Right ventricle myocardium inferior (tissue), 1 donor: ENCODE data around the gene C19orf81. TPM values are rescaled to one million over a fixed set of nuclear protein-coding genes. Genes with fewer than 3 reads are reported as not detected.

Experiments
- ATAC-seq: fragments of 200-7000 bp; cut with Tn5 transposase; one replicate; pipeline ENCODE4 v1.9.1; 2020; ENCODE audit warnings: mild to moderate bottlenecking, moderate library complexity
- DNase-seq: peaks from one replicate; pipeline ENCODE4 v3.0.0; 2021; ENCODE audit errors: missing footprints
- intact Hi-C: fragments of 100-400 bp; cut with DNase I; formaldehyde crosslinking; loops from one replicate; pipeline ENCODE4 v1.11.0; 2022
- total RNA-seq: library from RNA; stranded (reverse); fragmentation: NEBNext Ultra II Directional; extraction: Animal tissue kit (Norgen Biotek cat#: 25700); gene quantifications from one replicate; pipeline ENCODE4 v1.2.1, GENCODE V29; 2021
- donor health status: DM: no; HTN: yes; CAD: no; lungs with severe emphysema.

The C19orf81 gene
- total RNA-seq, 1 donor from 2014 or later: 2.5 TPM

DNA sequence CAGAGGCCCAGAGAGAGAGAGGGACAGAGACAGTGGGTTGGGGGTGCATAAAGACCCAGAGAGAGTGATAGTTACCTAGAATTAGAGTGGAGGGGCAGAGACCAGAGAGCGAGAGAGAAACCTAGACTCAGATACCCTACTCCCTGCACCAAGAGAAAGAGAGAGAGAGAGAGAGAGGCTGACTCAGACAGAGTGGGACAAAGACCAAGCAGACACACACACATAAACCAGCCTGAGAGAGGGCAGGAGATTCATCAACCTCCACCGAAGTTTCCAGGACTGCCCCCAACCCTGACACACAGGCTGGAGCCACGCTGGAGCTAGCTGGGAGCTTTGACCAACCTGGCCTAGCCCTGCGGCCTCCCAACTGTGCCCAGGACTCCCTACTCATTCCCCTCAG is 22.4 kb upstream of the C19orf81 start:
- ATAC-seq (no peak), DNase-seq (no peak)
- intact Hi-C loops: no loop called here

GRCh38 chr19:50628146-50628545 is 21.1 kb upstream of the C19orf81 start:
- no peak for ATAC-seq
- no peak for DNase-seq
- intact Hi-C loops: no loop called here

DNA sequence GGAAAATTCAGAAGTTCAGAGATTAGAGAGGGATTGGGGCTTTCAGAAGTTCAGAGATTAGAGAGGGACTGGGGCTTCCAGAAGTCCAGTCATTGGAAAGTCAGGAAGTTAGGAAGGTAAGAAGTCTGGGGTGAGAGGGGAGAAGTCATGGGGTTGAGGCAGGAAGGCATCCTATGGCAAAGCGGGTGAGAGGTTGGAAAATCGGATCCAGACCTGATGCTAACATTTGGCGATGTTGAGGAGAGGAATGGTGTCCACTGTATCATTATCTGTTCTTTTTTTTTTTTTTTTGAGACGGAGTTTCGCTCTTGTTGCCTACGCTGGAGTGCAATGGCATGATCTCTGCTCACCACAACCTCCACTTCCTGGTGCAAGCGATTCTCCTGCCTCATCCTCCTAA is 20.7 kb upstream of the C19orf81 start:
- intact Hi-C loops: no loop called here
- DNase-seq (no peak), ATAC-seq (no peak)

GRCh38 chr19:50629194-50629593 is 20.1 kb upstream of the C19orf81 start:
- no peak for ATAC-seq
- intact Hi-C loops: no loop called here
- no peak for DNase-seq

- ATAC-seq: no peak
- intact Hi-C loops: no loop called here
Observed at GRCh38 chr19:50629801-50630200, 19.4 kb upstream of the C19orf81 start.

DNA sequence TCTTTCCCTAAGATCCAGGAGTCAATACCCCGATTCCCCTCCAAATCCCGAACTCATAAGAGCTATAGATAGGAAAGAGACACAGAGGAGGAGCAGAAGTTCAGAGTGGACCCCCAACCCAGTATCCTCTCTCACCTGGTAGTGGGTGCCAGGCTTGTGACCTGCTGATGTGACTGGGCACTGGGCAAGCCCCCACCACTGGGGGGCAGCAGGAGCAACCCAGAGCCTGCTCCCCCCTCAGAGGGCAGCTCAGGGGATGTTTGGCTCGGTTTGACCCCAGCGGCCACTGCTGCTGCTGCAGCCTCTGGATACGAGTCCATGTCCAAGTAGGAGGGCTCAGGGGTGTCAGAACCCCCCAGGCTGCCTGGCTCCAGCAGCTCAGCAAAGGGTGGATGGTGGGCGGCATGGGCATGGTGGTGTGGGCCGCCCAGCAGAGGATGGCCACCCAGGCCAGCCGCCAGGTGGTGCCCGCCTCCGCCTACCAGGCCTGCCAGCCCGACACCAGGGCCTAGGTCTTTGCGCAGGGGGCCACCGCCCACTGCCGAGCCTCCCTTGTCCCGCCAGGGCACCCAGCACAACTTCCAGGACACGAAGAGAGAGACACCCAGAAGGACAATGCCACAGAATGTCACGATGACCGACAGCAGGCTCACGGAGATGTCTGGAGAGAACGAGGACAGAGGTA is 17.0 kb upstream of the C19orf81 start:
- intact Hi-C loops: no loop called here
- DNase-seq (no peak), ATAC-seq (no peak)

More at GRCh38 chr19:50629801-50630200, 19.4 kb upstream of the C19orf81 start:
- no peak for DNase-seq

GRCh38 chr19:50633359-50633758 is 15.9 kb upstream of the C19orf81 start:
- intact Hi-C loops: no loop called here
- DNase-seq (no peak), ATAC-seq (no peak)

- intact Hi-C loops: no loop called here
- ATAC-seq: no peak
Observed at GRCh38 chr19:50633973-50634372, 15.3 kb upstream of the C19orf81 start.

DNA sequence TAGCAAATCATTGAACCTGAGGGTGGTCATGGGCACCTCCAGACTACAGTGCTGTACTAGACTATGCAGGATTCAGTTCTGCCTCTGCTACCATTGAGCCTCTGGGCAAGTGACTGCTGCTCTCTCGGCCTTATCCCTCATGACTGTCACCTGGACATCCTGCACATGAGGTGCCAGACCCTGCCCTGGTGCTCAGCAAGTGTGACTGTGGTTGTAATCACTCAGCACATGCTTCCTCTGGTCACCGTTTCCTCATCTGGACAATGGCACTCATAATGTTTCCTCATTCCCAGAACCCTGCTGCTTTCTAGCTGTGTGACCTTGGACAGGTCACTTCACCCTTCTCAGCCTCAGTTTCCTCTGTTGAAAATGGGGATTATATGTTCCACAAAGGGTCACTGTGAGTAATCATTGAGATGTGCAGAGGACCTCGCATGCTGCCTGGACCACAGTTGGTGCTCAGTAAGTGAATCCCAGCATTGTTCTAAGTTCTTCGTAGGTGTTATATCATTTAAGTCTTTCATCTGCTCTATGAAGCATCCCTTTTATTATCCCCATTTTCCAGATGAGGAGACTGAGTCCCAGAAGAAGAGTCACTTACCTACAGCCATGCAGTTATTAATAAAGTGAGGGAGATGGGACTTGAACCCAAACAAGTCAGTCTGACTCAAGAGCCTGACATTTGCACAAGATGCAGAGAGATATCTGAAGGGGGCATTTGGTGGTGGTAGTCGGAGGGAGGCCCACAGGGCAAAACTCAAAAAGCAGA is 12.7 kb upstream of the C19orf81 start:
- intact Hi-C loops: no loop called here
- DNase-seq: no peak
- ATAC-seq: no peak

More at GRCh38 chr19:50633973-50634372, 15.3 kb upstream of the C19orf81 start:
- DNase-seq: no peak

- intact Hi-C loops: no loop called here
- DNase-seq: no peak
- ATAC-seq: no peak
Observed at GRCh38 chr19:50638600-50638999, 10.6 kb upstream of the C19orf81 start.

DNA sequence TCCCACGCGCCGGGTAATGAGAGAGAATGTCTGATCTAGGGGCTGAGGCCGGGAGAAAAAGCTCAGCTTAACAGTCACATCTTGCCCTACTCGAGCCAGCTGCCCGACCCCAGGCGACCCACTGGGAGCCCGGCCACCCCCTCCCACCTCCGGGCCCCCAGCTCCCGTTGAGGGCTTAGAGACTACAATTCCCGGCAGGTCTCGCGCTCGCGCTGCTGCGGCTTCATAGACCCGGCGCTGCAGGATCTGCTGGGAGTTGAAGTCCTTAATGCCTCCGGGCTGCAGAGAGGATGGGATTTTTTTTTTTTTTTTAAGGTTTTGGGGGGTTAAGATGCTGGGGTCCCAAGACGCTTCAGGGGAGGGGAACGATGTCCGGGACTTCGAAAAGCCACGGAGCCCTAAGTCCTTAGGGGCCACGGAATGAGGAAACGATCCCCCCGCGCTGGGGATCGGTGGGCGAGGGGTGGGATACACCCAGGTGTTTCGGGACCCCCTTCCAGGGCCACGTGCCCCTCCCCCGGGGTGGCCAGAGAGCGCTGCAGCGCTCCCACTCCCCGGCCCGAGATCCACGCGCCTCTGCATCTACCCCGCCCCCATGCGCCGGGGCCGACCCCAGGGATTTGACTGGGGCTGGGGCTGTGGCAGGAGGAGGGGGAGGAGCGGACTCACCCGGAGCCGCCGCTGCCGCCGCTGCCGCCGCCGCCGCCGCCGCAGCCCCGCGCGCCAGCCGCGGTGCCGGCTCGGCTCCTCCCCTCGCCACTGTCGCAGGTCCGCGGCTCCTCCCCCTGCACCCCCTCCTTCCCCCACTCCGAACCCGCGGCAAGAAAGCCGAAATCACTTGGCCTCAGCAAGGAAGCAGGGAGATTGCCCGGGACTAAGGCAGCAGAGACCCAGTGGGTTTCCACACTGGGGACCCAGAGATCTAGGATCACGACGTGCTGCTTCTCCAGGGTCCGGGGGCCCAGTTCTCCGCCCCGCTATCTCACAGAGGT is 9.8 kb upstream of the C19orf81 start, which contains the start of gene SYT3:
SYT3 (minus strand) TSS at position 761 of the 992 bp plus-strand sequence. CDS start 2,470 bp downstream, outside the sequence.
- intact Hi-C loops: no loop called here
- ATAC-seq: peak; percentile 74
- no peak for DNase-seq

GRCh38 chr19:50640368-50640767 is 8.9 kb upstream of the C19orf81 start:
- ATAC-seq: no peak

GRCh38 chr19:50644315-50644915 is 4.8 kb upstream of the C19orf81 start:
- no peak for ATAC-seq
- intact Hi-C loops: no loop called here
- DNase-seq: no peak

More at GRCh38 chr19:50640368-50640767, 8.9 kb upstream of the C19orf81 start:
- no peak for DNase-seq
- intact Hi-C loops: no loop called here

DNA sequence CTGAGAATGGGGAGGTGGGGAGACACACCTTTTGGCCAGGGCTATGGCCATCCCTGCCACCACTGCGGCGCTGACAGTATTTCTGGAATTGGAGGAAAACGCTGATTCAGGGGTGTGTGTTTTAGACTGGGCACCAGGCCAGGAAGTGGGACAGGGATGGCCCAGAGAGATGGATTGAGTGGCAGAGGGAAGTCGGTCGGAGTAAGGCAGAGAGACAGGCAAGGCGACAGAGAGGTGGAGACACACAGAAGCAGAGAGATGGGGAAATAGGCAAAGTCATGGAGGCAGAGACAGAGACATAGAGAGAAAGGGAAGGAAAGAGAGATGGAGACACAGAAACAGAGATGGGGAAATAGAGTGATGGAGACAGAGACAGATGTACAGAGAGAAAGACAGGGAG is 4.1 kb upstream of the C19orf81 start:
- intact Hi-C loops: no loop called here
- ATAC-seq (no peak), DNase-seq (no peak)

- ATAC-seq (no peak), DNase-seq (no peak)
- intact Hi-C loops: no loop called here
Observed at GRCh38 chr19:50646074-50646807, 3.0 kb upstream of the C19orf81 start.

DNA sequence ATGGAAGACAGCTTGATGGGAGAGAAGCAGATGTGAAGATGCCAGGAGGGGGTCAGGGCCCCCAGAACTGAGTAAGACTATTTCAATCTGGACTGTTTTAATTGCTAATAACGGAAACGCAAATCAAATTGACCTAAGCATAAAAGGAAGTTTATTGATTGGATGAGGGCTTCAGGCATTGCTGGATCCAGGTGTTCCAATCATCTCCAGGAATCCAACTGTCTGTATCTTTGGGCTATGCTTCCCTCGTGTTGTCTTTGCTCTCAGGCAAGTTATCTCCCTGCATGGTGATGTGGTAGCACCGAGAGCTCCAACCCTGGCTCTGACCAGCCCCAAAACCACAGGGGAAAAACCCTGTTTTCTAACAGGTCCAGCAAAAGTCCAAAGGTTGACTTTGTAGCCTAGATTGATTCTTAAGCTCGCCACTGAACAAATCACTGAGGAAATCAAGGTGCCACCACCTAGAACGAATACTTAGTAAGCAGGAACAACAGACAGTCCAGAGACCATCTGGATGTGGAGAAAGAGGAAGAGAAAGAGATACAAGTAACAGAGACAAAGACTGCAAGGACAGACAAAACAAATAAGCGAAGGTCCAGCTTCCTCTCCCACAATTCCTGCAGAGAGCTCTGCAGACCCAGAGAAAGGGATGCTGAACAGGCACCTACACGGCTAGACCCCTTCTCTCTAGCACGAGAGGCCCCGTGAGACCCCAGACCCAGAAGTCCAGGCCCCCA is 1.2 kb upstream of the C19orf81 start:
- ATAC-seq: no peak
- no peak for DNase-seq
- intact Hi-C loops: no loop called here

- ATAC-seq: no peak
- intact Hi-C loops: no loop called here
- no peak for DNase-seq
Observed at GRCh38 chr19:50648659-50649058, 586 bp upstream of the C19orf81 start.
